ENCODE data around the gene EFCAB6.

DNA sequence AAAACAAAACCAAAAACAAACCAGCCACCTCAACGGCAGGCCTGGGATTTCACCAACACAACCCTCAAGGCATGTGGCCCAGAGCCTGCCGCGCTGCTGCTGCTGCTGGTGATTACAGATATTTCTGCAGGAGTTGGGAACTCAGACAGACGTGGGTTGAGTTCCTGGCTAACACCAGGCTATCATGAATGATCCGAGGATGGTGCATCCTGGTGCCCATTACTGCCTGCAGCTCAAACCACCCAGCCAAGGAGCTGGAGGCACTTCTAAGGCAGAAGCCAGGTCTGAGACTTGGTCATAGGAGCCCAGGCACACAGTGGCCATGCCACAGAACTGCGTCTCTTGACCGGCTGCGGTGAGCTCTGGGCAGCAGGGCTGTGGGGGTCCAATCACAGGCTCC is 248.5 kb downstream of the EFCAB6 start:
- TF ChIP-seq POLR2A (IDR thresholded peaks at IDR 0.05): no peak
- TF ChIP-seq, protein P1, sequence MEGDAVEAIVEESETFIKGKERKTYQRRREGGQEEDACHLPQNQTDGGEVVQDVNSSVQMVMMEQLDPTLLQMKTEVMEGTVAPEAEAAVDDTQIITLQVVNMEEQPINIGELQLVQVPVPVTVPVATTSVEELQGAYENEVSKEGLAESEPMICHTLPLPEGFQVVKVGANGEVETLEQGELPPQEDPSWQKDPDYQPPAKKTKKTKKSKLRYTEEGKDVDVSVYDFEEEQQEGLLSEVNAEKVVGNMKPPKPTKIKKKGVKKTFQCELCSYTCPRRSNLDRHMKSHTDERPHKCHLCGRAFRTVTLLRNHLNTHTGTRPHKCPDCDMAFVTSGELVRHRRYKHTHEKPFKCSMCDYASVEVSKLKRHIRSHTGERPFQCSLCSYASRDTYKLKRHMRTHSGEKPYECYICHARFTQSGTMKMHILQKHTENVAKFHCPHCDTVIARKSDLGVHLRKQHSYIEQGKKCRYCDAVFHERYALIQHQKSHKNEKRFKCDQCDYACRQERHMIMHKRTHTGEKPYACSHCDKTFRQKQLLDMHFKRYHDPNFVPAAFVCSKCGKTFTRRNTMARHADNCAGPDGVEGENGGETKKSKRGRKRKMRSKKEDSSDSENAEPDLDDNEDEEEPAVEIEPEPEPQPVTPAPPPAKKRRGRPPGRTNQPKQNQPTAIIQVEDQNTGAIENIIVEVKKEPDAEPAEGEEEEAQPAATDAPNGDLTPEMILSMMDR (IDR thresholded peaks at IDR 0.05): no peak
